Brain pericyte (primary cell): ENCODE results near the gene GJA8.
"Not testable (repeated sequence)": the region's sequence is repeated elsewhere in the genome, so short reads cannot be mapped to it uniquely, and the experiment has no call there.

Source experiments
- DNase-seq: peaks from one replicate; pipeline ENCODE4 v3.0.0-alpha.2; 2012; ENCODE audit warnings: low read depth, low spot score

Gene GJA8

DNA sequence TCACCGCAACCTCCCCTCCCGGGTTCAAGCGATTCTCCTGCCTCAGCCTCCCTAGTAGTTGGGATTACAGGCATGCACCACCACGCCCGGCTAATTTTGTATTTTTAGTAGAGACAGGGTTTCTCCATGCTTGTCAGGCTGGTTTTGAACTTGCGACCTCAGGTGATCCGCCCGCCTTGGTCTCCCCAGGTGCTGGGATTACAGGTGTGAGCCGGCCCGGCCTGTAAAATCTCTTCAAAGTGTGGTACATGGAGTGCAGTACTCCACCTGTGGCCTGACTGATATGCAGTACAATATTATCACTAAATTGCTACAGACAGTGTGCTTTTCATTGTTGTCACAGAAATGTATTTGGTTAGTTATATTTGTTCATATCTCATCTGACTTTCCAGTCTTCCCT, 25.1 kb downstream of the GJA8 start:
- not testable (repeated sequence) for DNase-seq

DNA sequence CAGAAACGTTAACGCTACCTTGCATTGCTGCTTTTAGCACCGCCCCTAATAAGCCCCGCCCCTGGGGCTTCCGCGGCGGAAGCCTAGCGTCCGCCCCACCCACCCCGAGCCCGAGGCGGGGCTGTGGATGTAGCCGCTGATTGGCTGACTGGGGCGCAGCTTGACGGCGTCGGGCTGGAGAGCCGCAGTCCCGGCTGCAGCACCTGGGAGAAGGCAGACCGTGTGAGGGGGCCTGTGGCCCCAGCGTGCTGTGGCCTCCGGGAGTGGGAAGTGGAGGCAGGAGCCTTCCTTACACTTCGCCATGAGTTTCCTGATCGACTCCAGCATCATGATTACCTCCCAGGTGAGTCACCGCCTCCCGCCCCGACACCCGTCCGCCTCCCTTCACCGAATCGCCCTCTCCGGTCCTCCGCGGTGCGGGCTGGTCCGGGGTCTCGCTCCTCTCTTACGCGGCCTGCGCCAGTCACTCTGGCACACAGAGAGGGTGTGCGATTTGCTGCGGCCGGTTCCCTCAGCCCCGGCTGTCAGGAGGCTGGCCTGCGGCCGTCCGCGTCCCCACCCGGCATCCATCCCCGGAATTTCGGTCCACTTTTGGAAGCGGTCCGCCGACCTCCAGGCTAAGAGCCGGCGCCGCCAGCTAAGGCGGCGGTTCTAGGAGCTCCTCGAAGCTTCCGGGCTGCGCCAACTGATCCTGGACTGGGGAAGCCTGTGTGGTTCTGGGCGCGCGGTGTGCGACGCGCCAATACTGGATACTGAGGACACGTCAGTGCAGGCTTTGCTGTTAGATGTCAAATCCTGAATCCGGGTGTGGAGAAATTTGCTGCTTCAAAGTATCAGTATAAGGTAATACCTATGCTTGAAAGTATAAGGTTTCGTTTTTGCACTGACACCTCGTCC, 25.9 kb downstream of the GJA8 start, which contains the start of gene GPR89B:
Gene GPR89B (plus strand): TSS at position 185 of the 897 bp plus-strand sequence. CDS start 117 bp downstream, at position 302.
- DNase-seq: peak; percentile 13

DNA sequence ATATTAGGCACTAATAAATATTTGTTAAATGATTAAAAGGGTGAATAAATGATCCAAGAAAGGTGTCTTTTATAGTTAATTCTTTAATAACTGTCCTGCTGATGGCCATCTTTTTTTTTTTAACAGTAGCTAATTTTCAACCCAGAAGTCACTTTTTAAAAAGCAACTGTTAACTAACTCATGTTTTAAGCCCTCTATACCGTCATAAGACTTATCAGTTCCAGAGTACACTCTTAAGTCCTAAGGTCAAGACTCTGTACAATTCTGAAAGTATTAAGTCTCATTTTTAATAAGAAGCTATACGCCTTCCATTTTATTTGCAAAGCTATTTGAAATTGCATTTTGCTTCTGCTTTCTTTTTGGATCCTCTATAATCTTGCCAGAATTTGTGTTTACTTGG, 28.5 kb downstream of the GJA8 start:
- DNase-seq: not testable (repeated sequence)

DNA sequence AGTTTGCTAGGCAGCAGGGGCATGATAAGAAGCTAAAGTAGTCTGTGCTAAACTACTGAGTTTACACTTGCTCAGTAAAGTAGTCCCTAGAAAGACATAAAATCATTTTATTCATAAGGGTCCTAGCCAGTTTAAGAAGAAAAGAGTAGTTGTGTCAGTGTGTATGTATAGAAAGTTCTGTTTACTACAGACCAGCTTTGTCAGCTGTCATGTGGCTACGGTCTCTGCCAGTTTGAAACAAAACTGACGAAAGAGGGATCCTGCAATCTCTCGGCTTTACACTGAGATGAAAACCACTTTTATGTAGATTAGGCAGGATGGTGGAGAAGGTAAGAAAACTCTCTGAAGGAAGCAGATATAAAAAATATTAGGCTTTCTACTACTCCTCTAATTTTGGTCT, 32.7 kb downstream of the GJA8 start:
- not testable (repeated sequence) for DNase-seq

GRCh38 chr1:147940456-147940855, 37.9 kb downstream of the GJA8 start:
- DNase-seq: not testable (repeated sequence)

GRCh38 chr1:147942563-147942962, 40.0 kb downstream of the GJA8 start:
- DNase-seq: not testable (repeated sequence)

DNA sequence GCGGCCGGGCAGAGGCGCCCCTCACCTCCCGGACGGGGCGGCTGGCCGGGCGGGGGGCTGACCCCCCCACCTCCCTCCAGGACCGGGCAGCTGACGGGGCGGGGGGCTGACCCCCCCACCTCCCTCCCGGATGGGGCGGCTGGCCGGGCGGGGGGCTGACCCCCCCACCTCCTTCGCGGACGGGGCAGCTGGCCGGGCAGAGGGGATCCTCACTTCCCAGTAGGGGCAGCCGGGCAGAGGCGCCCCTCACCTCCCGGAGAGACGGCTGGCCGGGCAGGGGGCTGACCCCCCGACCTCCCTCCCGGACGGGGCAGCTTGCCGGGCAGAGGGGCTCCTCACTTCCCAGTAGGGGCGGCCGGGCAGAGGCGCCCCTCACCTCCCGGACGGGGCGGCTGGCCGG, 46.9 kb downstream of the GJA8 start:
- DNase-seq: not testable (repeated sequence)
